Choroid plexus epithelial cell (primary cell): ENCODE measurements around the gene IGF1.

Experiments used
- DNase-seq: peaks from one replicate; pipeline ENCODE4 v3.0.0-alpha.2; 2010; ENCODE audit warnings: low read depth
- H3K4me3 ChIP-seq: 2 replicates; pipeline ENCODE4 v1.5.1; 2011; ENCODE audit warnings: low read depth, mild to moderate bottlenecking, control low read depth, low read length, moderate library complexity
- TF ChIP-seq, protein P1 (sequence below): conservative IDR thresholded peaks from 2 replicates; pipeline ENCODE4 v1.5.1; 2011; ENCODE audit warnings: low read depth, mild to moderate bottlenecking, control low read depth, inconsistent platforms, low read length, moderate library complexity

IGF1 gene

DNA sequence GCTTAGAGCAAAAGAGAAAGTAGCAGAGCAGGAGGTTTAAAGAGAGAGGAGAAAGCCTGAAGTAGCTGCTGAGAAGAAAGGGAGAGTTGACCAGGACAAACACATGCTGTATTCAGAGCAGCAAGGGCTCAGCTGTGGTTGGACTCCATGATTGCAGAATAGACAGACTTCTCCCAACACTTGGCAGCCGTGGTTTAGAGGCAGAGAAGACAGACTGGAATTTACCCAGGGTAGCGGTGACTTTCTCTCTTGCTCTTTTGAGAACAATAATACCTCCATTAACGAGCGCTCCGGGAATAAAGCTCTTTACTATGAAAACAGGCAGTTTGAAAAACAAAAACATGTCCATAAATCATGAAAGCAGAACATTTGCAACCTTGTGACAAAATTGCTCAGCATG lies 21.4 kb upstream of the IGF1 start:
- DNase-seq: no peak
- TF ChIP-seq, protein P1, sequence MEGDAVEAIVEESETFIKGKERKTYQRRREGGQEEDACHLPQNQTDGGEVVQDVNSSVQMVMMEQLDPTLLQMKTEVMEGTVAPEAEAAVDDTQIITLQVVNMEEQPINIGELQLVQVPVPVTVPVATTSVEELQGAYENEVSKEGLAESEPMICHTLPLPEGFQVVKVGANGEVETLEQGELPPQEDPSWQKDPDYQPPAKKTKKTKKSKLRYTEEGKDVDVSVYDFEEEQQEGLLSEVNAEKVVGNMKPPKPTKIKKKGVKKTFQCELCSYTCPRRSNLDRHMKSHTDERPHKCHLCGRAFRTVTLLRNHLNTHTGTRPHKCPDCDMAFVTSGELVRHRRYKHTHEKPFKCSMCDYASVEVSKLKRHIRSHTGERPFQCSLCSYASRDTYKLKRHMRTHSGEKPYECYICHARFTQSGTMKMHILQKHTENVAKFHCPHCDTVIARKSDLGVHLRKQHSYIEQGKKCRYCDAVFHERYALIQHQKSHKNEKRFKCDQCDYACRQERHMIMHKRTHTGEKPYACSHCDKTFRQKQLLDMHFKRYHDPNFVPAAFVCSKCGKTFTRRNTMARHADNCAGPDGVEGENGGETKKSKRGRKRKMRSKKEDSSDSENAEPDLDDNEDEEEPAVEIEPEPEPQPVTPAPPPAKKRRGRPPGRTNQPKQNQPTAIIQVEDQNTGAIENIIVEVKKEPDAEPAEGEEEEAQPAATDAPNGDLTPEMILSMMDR: no peak
- H3K4me3 ChIP-seq: no peak overlapping the region

DNA sequence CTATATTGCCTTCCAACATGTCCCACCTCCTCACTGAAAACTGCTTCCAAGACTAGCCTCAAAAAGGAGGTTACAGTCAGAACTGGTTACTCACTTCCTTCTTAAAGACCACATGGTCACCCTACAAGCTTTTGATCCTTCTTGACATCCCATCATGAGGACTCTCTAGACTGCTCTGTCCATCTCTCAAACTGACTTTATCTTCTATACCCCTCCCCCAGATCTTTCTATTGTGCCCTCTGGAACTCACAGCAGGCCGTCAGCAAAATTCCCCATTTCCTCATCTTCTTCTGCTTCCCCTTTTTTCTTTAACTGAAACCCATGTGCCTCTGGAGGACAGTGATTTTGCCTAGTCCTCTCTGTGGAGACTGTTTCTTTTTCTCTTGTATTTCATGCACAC lies 18.1 kb upstream of the IGF1 start:
- no peak overlapping the region for H3K4me3 ChIP-seq
- TF ChIP-seq, protein P1: no peak
- no peak for DNase-seq

DNA sequence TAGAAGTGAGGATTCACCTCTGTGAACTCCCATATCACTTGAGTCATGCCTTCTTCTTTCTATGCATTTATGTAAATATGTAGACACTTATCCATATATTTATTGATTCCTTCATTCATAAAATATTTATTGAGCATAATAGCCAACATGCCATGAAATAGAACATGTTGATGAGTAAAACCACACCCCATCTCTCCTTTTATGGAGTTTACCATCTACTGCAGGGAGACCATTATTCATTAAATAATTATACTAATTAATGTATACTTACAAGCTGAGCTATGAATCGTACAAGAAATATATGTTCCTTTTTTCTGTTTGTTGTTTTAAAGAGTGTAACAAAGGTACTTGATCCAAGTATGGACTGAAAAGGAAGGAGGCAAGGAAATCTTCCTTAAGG lies 17.4 kb upstream of the IGF1 start:
- TF ChIP-seq, protein P1: no peak
- no peak for DNase-seq
- no peak overlapping the region for H3K4me3 ChIP-seq

DNA sequence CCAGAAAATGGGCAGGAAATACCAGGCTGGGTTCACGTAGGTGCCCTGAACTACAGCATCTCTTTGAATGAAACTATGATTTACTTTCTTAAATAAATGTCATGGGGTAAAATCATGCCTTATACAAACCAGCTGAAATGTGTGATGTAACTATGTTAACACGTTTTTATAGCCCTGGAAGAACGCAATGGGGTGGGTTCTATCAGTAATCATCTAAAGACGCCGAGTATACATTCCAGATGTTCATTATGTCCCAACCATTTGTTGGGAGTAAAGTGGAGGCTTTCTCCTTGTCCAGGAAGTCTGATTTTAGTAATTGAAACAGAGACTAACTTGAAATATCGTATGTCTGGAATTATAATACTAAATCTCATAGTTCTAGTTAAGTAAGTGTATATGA lies 16.2 kb upstream of the IGF1 start:
- H3K4me3 ChIP-seq: no peak overlapping the region
- DNase-seq: no peak
- TF ChIP-seq, protein P1: no peak

DNA sequence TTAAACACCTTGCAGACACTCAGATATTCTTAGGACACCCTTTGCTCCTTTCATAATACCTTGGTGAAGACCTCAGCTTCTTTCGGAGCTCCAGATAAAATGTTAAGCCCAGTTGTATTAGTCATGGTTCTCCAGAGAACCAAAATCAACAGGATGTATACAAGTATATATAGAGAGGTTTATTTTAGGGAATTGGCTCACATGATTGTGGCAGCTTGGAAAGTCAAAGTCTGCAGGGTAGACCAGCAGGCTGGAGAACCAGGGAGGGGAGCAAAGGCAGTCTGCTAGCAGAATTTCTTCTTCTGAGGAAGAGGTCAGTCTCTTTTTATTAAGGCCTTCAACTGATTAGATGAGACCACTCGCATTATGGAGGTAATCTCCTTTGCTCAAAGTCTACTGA lies 6.9 kb upstream of the IGF1 start:
- H3K4me3 ChIP-seq: no peak overlapping the region
- DNase-seq: no peak
- TF ChIP-seq, protein P1: no peak

DNA sequence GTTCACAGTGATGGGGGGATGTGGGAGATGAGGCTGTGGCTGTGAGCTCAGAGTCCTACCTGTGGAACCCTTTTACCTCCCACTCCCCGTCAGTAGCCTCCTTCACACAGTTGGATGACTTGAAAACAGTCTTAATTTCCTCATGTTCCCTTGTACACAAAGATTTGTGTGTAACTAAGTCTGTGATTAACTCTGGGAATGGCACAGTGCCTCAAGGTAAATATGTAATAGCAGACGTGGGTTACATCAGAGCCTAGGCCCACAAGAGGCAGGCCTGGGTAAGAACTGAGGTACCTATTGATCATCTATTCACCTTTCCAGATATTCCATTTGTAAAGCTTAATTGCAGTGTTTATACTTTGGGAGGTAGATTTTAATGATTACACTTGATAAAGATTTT lies 5.8 kb upstream of the IGF1 start:
- no peak for DNase-seq
- TF ChIP-seq, protein P1: no peak
- H3K4me3 ChIP-seq: no peak overlapping the region

DNA sequence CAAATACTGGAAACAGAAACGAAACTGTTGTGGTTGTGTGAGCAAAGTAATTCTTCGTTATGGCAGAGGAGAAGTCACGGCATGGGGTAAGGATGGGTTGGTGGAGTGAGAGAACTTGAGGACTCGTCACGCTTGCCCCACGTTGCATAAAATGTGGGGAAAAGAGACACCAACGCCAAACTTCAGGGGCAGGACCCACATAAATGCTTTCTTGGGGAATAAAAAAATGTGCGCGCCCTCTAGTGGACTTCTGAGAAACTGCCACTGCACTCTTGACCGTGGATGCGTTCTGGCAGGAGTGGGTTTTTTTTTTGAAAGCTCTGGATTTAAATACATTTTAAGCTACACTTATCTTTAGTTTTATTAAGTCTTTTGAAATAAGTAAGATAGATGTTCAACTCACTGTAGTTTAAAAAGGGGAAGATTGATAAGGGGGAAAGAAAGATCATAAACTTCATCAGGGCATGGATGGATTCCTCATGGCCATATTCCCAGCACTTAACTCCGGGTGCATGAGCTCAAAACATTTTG lies 4.1 kb upstream of the IGF1 start:
- H3K4me3 ChIP-seq: peak overlapping the region; percentile 49
- DNase-seq: peak; percentile 65
- TF ChIP-seq, protein P1: peak; percentile 97
